ENCODE data around the gene ITGAL.
"Not testable (repeated sequence)": the region's sequence is repeated elsewhere in the genome, so short reads cannot be mapped to it uniquely, and the experiment has no call there.

The ITGAL gene

DNA sequence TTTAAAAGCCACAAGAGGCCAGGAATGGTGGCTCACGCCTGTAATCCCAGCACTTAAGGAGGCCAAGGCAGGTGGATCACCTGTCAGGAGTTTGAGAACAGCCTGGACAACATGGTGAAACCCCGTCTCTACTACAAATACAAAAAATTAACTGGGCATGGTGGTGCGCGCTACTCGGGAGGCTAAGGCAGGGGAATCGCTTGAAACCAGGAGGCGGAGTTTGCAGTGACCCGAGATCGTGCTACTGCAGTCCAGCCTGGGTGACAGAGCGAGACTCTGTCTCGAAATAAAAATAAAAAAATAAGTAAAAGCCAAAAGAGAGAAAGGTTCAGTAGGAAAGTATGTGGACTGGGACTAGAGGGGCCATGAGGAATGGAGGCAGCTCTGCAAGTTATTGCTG is 13.1 kb upstream of the ITGAL start:
- Histone ChIP-seq H3K27me3 (no peaks in the 10 kb centered on the region), H3K9me3 (no peaks in the 10 kb centered on the region; the same call in 1 of the 2 replicates), H3K36me3 (no peaks in the 10 kb centered on the region), H3K4me3 (ENCODE audit: low read depth, low read length) (no peak overlapping the region), H3K4me1 (no peaks in the 10 kb centered on the region)
- no peak for DNase-seq
- TF ChIP-seq, protein P1, sequence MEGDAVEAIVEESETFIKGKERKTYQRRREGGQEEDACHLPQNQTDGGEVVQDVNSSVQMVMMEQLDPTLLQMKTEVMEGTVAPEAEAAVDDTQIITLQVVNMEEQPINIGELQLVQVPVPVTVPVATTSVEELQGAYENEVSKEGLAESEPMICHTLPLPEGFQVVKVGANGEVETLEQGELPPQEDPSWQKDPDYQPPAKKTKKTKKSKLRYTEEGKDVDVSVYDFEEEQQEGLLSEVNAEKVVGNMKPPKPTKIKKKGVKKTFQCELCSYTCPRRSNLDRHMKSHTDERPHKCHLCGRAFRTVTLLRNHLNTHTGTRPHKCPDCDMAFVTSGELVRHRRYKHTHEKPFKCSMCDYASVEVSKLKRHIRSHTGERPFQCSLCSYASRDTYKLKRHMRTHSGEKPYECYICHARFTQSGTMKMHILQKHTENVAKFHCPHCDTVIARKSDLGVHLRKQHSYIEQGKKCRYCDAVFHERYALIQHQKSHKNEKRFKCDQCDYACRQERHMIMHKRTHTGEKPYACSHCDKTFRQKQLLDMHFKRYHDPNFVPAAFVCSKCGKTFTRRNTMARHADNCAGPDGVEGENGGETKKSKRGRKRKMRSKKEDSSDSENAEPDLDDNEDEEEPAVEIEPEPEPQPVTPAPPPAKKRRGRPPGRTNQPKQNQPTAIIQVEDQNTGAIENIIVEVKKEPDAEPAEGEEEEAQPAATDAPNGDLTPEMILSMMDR (IDR thresholded peaks at IDR 0.05; ENCODE audit: low read depth, low read length), result no peak

DNA sequence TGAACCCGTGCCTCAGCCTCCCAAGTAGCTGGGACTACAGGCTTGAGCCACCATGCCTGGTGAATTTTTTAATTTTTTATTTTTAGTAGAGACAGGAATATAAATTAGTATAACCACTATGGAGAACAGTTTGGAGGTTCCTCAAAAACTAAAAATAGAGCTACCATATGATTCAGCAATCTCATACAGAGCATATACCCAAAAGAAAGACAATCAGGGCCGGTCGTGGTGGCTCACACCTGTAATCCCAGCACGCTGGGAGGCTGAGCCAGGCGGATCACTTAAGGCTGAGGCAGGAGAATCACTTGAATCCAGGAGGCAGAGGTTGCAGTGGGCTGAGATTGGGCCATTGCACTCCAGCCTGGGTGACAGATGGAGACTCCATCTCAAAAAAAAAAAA is 11.1 kb upstream of the ITGAL start:
- H3K4me3 ChIP-seq (ENCODE audit: low read depth, low read length); H3K27me3 ChIP-seq; H3K36me3 ChIP-seq; DNase-seq; H3K9me3 ChIP-seq; H3K4me1 ChIP-seq: not testable (repeated sequence)

DNA sequence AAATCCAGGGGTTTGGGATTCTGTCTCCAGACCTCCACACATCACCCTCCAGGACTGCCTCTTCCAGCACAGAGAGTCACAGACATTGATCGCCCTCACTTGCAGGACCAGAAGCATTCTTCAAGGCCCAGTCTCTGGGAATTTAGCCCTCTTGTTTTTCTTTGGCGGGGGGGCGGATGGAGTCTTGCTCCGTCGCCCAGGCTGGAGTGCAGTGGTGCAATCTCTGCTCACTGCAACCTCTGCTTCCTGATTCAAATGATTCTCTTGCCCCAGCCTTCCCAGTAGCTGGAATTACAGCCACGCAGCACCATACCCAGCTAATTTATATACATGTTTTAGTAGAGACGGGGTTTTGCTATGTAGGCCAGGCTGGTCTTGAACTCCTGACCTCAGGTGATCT is 8.5 kb upstream of the ITGAL start:
- no peaks in the 10 kb centered on the region; the same call in 1 of the 2 replicates for H3K9me3 ChIP-seq
- H3K4me3 ChIP-seq (ENCODE audit: low read depth, low read length), result no peak overlapping the region
- H3K27me3 ChIP-seq, result no peaks in the 10 kb centered on the region
- TF ChIP-seq, protein P1 (IDR thresholded peaks at IDR 0.05; ENCODE audit: low read depth, low read length), result no peak
- no peaks in the 10 kb centered on the region for H3K36me3 ChIP-seq
- DNase-seq, result no peak
- peaks cover 2% of the 10 kb centered on the region; the same call in 1 of the 2 replicates for H3K4me1 ChIP-seq

DNA sequence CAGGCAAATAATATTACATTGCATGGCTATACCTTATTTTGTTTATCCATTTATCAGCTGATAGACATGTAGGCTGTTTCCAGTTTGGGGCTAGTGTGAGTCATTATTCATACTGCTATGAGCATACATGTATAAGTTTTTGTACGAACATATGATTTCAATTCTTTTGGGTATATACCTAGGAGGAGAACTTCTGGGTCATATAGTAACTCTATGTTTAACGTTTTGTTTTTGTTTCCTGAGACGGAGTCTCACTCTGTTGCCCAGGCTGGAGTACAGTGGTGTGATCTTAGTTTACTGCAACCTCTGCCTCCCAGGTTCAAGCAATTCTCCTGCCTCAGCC is 2.4 kb upstream of the ITGAL start:
- Histone ChIP-seq H3K4me3 (ENCODE audit: low read depth, low read length) (no peak overlapping the region), H3K36me3 (no peaks in the 10 kb centered on the region), H3K27me3 (no peaks in the 10 kb centered on the region), H3K9me3 (no peaks in the 10 kb centered on the region), H3K4me1 (peaks cover 2% of the 10 kb centered on the region; the same call in 1 of the 2 replicates)
- DNase-seq, result no peak
- TF ChIP-seq, protein P1 (IDR thresholded peaks at IDR 0.05; ENCODE audit: low read depth, low read length), result no peak

DNA sequence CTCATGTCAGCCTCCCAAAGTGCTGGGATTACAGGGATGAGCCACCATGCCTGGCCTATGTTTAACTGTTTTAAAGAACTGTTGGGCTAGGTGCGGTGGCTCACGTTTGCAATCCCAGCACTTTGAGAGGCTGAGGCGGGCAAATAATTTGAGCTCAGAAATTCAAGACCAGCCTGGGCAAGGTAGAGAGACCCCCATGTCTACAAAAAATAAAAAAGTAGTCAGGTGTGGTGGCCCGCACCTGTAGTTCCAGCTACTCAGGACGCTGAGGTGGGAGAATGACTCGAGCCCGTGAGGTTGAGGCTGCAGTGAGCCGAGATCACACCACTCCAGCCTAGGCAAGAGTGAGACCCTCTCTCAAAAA is 1.9 kb upstream of the ITGAL start:
- no peak overlapping the region for H3K4me3 ChIP-seq (ENCODE audit: low read depth, low read length)
- H3K27me3 ChIP-seq, result no peaks in the 10 kb centered on the region
- TF ChIP-seq, protein P1 (IDR thresholded peaks at IDR 0.05; ENCODE audit: low read depth, low read length), result no peak
- no peaks in the 10 kb centered on the region for H3K36me3 ChIP-seq
- DNase-seq, result no peak
- peaks cover 2% of the 10 kb centered on the region; the same call in 1 of the 2 replicates for H3K4me1 ChIP-seq
- no peaks in the 10 kb centered on the region for H3K9me3 ChIP-seq

DNA sequence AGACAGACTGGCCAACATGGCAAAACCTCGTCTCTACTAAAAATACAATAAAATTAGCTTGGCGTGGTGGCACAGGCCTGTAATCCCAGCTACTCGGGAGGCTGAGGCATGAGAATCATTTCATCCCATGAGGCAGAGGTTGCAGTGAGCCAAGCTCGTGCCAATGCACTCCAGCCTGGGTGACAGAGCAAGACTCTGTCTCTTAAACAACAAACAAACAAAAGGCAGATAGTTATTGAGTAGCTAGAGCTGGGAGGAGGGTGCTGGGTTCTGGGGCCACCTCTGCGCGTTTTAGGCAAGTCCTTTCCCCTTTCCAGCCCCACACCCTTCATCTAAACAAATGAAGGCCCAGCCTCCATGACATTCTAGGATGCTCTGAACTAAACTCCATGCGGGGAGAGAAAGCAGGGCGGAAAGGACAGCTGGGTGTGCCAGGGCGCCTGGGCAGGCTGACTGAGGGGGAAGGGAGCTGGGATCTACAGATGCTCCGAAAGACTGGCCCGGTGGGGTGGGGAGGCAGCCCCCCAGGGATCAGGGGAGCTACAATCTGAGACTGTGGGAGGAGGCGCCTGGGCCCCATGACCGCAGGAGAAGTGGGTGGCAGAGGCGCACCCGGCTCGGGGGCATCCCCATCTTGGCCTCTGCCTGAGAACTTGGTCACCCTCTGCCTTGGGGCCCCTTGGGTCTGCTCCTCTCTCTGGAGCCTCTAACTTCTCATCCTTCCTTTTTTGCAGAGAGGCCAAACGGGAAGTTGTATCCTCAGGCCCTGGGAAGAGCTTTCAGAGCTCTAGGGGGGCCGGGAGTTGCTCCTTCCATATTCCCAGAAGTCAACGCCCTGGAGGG is 910 bp downstream of the ITGAL start:
- Histone ChIP-seq H3K27me3 (no peaks in the 10 kb centered on the region), H3K9me3 (no peaks in the 10 kb centered on the region), H3K4me1 (no peaks in the 10 kb centered on the region), H3K36me3 (no peaks in the 10 kb centered on the region), H3K4me3 (ENCODE audit: low read depth, low read length) (no peak overlapping the region)
- TF ChIP-seq, protein P1 (IDR thresholded peaks at IDR 0.05; ENCODE audit: low read depth, low read length), result no peak
- no peak for DNase-seq
